ENCODE results near the gene PPARD.
A peak's percentile ranks its signal among the peaks of the same experiment; 100 is the strongest.
"Not testable (repeated sequence)": the region's sequence is repeated elsewhere in the genome, so short reads cannot be mapped to it uniquely, and the experiment has no call there.

PPARD gene

DNA sequence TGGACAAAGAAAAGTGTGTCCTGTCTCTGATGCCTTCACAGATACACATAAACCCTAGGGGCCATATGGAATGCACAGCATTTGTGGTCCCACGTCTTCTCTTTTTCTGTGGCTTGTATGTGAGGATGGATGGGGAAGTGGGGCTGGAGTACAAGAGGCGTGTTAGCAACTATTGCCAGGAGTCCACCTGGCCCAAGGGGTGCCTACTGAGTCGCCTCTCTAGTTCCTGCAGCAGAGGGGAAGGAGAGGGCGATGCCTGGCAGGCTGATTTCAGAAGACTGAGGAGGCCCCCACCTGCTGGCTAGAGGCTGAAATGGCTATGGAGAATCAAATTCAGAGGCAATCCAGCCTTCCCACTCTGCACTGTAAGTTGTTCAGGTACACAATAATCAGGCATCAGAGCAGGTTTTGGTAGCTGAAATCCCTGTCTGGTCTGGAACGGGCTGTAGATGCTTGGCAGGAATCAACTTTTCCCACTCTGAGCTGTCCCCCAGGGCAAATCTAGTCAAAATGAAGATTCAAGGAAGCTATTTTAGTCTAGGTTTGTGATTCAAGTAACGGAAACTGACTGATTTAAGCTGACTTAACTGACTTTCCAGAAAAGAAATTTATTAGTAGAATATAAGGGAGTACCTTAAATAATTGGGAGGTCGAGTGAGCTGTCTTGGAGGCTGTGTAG, 14.9 kb upstream of the PPARD start:
- TF ChIP-seq, protein P1, sequence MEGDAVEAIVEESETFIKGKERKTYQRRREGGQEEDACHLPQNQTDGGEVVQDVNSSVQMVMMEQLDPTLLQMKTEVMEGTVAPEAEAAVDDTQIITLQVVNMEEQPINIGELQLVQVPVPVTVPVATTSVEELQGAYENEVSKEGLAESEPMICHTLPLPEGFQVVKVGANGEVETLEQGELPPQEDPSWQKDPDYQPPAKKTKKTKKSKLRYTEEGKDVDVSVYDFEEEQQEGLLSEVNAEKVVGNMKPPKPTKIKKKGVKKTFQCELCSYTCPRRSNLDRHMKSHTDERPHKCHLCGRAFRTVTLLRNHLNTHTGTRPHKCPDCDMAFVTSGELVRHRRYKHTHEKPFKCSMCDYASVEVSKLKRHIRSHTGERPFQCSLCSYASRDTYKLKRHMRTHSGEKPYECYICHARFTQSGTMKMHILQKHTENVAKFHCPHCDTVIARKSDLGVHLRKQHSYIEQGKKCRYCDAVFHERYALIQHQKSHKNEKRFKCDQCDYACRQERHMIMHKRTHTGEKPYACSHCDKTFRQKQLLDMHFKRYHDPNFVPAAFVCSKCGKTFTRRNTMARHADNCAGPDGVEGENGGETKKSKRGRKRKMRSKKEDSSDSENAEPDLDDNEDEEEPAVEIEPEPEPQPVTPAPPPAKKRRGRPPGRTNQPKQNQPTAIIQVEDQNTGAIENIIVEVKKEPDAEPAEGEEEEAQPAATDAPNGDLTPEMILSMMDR (conservative IDR thresholded peaks at IDR 0.05; ENCODE audit: control insufficient read depth, insufficient read depth, low read depth, low read length), result peak; percentile 67
- peak; percentile 50 for DNase-seq (ENCODE audit: low read depth)
- no peak overlapping the region for H3K4me3 ChIP-seq (ENCODE audit: control insufficient read depth, low read depth, low read length)

DNA sequence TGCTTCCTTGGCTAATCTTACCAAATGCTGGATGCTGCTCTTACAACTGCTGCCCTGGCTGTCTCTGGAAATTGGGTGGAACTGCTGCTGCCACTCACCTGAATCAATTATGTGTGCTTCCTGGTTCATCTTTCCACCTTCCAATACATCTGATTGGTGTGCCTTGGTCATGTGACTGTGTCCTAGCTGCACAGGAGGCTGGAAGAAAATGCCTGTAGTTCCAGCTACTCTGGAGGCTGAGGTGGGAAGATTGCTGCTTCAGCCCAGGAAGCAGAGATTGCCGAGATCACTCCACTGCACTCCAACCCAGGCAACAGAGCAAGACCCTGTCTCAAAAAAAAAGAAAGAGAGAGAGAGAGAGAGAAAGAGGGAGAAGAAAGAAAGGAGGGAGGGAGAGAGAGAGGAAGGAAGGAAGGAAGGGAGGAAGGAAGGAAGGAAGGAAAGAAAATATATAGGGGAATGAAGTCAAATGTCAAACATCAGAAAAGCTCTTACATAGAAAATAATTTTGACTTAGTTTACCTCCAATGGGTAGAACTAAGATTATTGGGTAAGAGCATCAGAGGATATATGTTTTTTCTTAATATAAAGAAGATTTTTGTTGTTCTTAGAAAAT, 14.1 kb upstream of the PPARD start:
- DNase-seq (ENCODE audit: low read depth), result no peak
- no peak overlapping the region for H3K4me3 ChIP-seq (ENCODE audit: control insufficient read depth, low read depth, low read length)
- TF ChIP-seq, protein P1 (conservative IDR thresholded peaks at IDR 0.05; ENCODE audit: control insufficient read depth, insufficient read depth, low read depth, low read length), result no peak

DNA sequence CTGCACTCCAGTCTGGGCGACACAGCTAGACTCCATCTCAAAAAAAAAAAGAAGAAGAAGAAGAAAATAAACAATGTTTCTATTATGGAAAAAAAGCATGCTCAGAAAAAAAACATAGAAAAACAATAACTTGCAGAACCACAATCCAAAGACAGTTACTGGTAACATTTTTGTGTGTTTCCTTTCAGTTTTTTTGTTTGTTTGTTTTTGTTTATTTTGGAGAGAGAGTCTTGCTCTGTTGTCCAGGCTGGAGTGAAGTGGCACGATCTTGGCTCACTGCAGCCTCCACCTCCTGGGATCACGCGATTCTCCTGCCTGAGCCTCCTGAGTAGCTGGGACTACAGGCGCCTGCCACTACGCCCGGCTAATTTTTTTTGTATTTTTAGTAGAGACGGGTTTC, 13.4 kb upstream of the PPARD start:
- DNase-seq (ENCODE audit: low read depth); H3K4me3 ChIP-seq (ENCODE audit: control insufficient read depth, low read depth, low read length): not testable (repeated sequence)

DNA sequence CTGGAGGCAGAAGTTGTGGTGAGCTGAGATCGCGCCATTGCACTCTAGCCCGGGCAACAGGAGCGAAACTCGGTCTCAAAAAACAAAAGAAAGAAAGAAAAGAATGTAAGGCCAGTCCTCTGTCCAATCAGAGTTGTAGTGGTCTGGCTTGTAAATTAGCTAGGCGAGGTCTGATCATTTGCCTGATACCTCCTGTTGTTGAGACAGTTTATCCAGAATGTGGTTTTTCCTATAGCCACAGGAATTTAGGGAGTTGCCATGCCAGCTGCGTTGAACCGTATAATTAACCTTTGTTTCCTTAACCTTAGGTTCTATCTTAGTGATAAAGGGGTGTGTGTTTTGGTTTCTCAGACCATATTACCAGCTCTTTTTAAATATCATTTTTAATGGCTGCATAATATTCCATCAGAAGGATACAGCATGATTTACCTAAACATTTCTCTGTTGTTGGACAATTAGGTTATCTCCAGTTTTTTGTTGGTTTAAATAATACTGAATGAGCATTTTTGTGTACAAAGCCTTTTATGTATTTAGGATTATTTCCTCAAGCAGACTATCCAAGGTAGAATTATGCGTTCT, 11.7 kb upstream of the PPARD start:
- H3K4me3 ChIP-seq (ENCODE audit: control insufficient read depth, low read depth, low read length), result no peak overlapping the region
- no peak for DNase-seq (ENCODE audit: low read depth)
- TF ChIP-seq, protein P1 (conservative IDR thresholded peaks at IDR 0.05; ENCODE audit: control insufficient read depth, insufficient read depth, low read depth, low read length), result no peak

DNA sequence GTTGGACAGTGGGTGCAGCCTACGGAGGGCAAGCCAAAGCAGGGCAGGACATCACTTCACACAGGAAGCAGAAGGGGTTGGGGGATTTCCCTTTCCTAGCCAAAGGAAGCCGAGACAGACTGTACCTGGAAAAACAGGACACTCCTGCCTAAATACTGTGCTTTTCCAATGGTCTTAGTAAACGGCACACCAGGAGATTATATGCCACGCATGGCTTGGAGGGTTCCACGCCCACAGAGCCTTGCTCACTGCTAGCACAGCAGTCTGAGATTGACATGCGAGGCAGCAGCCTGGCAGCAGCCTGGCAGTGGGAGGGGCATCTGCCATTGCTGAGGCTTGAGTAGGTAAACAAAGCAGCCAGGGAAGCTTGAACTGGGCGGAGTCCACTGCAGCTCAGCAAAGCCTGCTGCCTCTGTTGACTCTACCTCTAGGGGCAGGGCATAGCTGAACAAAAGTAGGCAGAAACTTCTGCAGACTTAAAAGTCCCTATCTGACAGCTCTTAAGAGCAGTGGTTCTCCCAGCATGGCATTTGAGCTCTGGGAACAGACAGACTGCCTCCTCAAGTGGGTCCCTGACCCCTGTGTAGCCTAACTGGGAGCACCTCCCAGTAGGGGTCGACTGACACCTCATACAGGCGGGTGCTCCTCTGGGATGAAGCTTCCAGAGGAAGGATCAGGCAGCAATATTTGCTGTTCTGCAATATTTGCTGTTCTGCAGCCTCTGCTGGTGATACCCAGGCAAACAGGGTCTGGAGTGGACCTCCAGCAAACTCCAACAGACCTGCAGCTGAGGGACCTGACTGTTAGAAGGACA, 10.1 kb upstream of the PPARD start:
- DNase-seq (ENCODE audit: low read depth); H3K4me3 ChIP-seq (ENCODE audit: control insufficient read depth, low read depth, low read length): not testable (repeated sequence)

DNA sequence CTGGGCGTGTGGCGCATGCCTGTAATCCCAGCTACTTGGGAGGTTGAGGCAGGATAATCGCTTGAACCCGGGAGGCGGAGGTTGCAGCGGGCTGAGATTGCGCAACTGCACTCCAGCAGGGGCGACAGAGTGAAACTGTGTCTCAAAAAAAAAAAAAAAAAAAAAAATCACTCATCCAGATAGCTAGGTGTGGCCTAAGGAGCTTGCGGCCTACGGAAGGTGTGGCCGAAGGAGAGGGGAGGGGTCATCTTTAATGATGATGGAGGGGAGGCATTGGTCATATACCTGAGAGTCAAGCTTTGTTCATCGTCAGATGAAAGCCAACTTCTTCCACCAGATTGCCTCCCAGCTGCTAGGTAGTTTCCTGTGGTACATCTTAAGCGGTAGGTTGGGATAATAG, 801 bp upstream of the PPARD start:
- TF ChIP-seq, protein P1 (conservative IDR thresholded peaks at IDR 0.05; ENCODE audit: control insufficient read depth, insufficient read depth, low read depth, low read length), result no peak
- no peak overlapping the region for H3K4me3 ChIP-seq (ENCODE audit: control insufficient read depth, low read depth, low read length)
- DNase-seq (ENCODE audit: low read depth), result no peak

DNA sequence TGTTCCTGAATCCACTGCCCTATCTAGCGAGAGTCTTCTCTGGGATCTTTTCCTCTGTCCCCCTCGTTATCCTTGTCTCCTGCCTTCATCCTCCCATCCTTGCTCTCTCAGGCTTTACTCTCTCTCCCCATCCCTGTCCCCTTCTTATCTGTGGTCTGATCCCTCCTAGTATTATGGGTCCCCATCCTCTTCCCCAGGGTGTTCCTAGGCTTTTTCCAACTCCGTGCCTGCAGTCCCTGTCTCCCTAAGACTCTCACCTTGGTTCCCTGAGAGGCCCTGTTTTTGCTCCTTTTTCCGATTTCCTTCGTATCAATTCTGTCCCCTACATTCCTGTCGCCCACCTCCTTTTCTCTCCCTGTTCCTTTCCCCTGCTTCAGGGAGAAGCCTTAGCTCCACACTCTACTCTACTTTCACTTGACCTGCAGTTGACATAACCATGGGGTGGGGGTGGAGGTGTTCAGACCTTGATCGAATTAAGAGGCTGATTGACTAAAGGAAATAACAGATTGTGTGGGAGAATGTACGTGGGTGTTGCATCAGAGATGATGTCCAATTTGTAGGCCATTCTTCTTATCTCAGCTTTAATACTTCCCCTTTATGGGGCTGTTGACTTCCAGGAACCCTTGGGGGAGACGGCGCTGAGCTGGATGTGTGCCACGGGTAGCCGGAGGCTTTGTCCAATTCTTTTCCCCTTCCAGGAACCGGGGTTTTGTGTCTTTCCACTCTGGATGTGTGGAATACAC, 905 bp downstream of the PPARD start:
- peak; percentile 35 for DNase-seq (ENCODE audit: low read depth)
- peak overlapping the region; percentile 86 for H3K4me3 ChIP-seq (ENCODE audit: control insufficient read depth, low read depth, low read length)
- TF ChIP-seq, protein P1 (conservative IDR thresholded peaks at IDR 0.05; ENCODE audit: control insufficient read depth, insufficient read depth, low read depth, low read length), result no peak

All from fibroblast of mammary gland (primary cell).